ENCODE results near the gene ACTRT3. TPM values are rescaled to one million over a fixed set of nuclear protein-coding genes. Genes with fewer than 3 reads are reported as not detected.

The ACTRT3 gene
- total and polyA plus RNA-seq, 2 of the 13 experiments (the other 11 are each of a cell fraction or from before 2014, with no cell fraction given), result 0.42 to 0.97 TPM

DNA sequence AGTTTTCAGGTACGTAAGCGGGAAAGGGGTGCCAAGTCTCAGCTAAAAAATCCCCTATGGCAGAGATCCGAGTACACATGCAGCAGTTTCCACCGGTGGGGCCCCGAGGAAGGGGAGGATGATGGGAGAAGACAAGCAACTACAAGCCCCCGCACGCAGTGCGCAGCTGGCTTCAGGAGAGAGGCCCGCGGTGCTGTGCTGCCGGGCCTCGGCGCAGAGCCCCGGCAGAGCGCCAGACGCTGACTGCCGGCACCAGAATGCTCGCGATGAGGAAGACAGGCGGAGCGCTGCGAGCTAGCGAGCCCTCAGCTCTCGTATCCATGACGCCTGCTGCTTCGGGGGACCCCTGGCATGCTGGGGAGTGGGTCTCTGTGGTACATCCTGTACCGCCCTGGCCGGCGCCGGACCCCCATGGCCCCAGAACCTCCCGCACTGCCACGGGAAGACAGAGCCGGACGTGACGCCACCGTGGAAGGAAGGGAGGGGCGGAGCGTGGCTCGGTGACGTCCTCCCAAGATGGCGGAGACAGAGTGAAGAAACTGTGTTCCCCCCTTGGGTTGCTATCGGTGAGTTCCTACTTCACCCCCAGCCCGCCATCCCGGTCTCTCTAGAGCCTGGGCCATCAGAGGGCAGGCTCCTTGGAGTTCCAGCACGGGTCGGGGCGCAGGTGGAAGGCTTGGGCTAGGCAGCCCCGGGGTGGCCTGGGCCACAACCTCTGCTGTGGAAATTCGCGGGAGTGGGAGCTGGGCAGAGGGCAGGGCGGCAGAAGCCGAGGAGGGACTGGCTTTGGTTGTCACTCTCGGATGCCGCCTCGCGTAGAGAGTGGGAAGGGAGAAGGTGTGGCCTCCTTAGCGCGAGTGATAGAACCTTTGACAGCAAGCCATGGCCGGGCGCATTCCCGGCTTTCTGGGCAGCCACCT is 3.8 kb upstream of the ACTRT3 start, which contains the start of gene MYNN (continued):
- TF ChIP-seq, protein P1, sequence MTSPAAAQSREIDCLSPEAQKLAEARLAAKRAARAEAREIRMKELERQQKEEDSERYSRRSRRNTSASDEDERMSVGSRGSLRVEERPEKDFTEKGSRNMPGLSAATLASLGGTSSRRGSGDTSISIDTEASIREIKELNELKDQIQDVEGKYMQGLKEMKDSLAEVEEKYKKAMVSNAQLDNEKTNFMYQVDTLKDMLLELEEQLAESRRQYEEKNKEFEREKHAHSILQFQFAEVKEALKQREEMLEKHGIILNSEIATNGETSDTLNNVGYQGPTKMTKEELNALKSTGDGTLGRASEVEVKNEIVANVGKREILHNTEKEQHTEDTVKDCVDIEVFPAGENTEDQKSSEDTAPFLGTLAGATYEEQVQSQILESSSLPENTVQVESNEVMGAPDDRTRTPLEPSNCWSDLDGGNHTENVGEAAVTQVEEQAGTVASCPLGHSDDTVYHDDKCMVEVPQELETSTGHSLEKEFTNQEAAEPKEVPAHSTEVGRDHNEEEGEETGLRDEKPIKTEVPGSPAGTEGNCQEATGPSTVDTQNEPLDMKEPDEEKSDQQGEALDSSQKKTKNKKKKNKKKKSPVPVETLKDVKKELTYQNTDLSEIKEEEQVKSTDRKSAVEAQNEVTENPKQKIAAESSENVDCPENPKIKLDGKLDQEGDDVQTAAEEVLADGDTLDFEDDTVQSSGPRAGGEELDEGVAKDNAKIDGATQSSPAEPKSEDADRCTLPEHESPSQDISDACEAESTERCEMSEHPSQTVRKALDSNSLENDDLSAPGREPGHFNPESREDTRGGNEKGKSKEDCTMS (CRISPR knock-in tag; conservative IDR thresholded peaks at IDR 0.05), result no peak
- TF ChIP-seq DR1 (CRISPR knock-in tag; IDR thresholded peaks at IDR 0.05) (peak; percentile 90), TEAD3 (CRISPR knock-in tag; optimal IDR thresholded peaks at IDR 0.05; ENCODE audit: borderline replicate concordance) (peak; percentile 47), ZSCAN22 (CRISPR knock-in tag; IDR thresholded peaks at IDR 0.05) (no peak), ZKSCAN1 (IDR thresholded peaks at IDR 0.05; ENCODE audit: low read length) (no peak), SNRNP70 (IDR thresholded peaks at IDR 0.05; ENCODE audit: low read depth, low read length) (no peak), KDM5A (IDR thresholded peaks at IDR 0.05; ENCODE audit: borderline replicate concordance, low read length) (peak; percentile 90), ARNT2 (CRISPR knock-in tag; IDR thresholded peaks at IDR 0.05; ENCODE audit: low read depth) (no peak), NFIB (CRISPR knock-in tag; IDR thresholded peaks at IDR 0.05; ENCODE audit: borderline replicate concordance) (no peak), ZNF121 (CRISPR knock-in tag; IDR thresholded peaks at IDR 0.05) (0 out of 2 replicates have a peak, but pooled peaks have one; percentile 17), ZNF557 (CRISPR knock-in tag; IDR thresholded peaks at IDR 0.05) (peak; percentile 78; the same call in 1 of the 2 replicates)
- TF ChIP-seq, protein P2, sequence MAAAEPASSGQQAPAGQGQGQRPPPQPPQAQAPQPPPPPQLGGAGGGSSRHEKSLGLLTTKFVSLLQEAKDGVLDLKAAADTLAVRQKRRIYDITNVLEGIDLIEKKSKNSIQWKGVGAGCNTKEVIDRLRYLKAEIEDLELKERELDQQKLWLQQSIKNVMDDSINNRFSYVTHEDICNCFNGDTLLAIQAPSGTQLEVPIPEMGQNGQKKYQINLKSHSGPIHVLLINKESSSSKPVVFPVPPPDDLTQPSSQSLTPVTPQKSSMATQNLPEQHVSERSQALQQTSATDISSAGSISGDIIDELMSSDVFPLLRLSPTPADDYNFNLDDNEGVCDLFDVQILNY (CRISPR knock-in tag; conservative IDR thresholded peaks at IDR 0.05), result no peak
- TF ChIP-seq, protein P3, sequence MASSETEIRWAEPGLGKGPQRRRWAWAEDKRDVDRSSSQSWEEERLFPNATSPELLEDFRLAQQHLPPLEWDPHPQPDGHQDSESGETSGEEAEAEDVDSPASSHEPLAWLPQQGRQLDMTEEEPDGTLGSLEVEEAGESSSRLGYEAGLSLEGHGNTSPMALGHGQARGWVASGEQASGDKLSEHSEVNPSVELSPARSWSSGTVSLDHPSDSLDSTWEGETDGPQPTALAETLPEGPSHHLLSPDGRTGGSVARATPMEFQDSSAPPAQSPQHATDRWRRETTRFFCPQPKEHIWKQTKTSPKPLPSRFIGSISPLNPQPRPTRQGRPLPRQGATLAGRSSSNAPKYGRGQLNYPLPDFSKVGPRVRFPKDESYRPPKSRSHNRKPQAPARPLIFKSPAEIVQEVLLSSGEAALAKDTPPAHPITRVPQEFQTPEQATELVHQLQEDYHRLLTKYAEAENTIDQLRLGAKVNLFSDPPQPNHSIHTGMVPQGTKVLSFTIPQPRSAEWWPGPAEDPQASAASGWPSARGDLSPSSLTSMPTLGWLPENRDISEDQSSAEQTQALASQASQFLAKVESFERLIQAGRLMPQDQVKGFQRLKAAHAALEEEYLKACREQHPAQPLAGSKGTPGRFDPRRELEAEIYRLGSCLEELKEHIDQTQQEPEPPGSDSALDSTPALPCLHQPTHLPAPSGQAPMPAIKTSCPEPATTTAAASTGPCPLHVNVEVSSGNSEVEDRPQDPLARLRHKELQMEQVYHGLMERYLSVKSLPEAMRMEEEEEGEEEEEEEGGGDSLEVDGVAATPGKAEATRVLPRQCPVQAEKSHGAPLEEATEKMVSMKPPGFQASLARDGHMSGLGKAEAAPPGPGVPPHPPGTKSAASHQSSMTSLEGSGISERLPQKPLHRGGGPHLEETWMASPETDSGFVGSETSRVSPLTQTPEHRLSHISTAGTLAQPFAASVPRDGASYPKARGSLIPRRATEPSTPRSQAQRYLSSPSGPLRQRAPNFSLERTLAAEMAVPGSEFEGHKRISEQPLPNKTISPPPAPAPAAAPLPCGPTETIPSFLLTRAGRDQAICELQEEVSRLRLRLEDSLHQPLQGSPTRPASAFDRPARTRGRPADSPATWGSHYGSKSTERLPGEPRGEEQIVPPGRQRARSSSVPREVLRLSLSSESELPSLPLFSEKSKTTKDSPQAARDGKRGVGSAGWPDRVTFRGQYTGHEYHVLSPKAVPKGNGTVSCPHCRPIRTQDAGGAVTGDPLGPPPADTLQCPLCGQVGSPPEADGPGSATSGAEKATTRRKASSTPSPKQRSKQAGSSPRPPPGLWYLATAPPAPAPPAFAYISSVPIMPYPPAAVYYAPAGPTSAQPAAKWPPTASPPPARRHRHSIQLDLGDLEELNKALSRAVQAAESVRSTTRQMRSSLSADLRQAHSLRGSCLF (CRISPR knock-in tag; IDR thresholded peaks at IDR 0.05; ENCODE audit: borderline replicate concordance), result peak; percentile 87; the same call in 1 of the 2 replicates
- TF ChIP-seq, protein P4, sequence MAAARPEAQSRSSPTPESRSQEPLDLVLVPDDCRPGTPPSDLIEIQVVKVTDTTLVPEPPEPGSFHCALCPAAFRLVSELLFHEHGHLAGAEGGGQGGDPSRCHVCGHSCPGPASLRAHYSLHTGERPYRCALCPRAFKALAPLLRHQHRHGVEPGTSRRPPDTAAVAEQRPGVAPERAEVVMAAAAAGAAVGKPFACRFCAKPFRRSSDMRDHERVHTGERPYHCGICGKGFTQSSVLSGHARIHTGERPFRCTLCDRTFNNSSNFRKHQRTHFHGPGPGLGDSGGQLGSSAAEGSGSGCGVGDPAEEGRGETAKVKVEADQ (CRISPR knock-in tag; IDR thresholded peaks at IDR 0.05; ENCODE audit: borderline replicate concordance), result peak; percentile 55; the same call in 1 of the 2 replicates
- TF ChIP-seq, protein P5, sequence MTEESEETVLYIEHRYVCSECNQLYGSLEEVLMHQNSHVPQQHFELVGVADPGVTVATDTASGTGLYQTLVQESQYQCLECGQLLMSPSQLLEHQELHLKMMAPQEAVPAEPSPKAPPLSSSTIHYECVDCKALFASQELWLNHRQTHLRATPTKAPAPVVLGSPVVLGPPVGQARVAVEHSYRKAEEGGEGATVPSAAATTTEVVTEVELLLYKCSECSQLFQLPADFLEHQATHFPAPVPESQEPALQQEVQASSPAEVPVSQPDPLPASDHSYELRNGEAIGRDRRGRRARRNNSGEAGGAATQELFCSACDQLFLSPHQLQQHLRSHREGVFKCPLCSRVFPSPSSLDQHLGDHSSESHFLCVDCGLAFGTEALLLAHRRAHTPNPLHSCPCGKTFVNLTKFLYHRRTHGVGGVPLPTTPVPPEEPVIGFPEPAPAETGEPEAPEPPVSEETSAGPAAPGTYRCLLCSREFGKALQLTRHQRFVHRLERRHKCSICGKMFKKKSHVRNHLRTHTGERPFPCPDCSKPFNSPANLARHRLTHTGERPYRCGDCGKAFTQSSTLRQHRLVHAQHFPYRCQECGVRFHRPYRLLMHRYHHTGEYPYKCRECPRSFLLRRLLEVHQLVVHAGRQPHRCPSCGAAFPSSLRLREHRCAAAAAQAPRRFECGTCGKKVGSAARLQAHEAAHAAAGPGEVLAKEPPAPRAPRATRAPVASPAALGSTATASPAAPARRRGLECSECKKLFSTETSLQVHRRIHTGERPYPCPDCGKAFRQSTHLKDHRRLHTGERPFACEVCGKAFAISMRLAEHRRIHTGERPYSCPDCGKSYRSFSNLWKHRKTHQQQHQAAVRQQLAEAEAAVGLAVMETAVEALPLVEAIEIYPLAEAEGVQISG (CRISPR knock-in tag; IDR thresholded peaks at IDR 0.05), result peak; percentile 79
